Smooth muscle cell of trachea (primary cell): Measurements from ENCODE around the gene SCLT1. TPM values are rescaled to one million over a fixed set of nuclear protein-coding genes. Genes with fewer than 3 reads are reported as not detected.

Experiments
- total RNA-seq: library from RNA; depleted of rRNA; stranded (reverse); fragments of >200 nt; gene quantifications from 2 replicates; pipeline ENCODE4 v1.2.1, GENCODE V29; 2014

SCLT1 gene
- total RNA-seq = 7.1 and 19.3 TPM in 2 replicates

GRCh38 chr4:129093191-129093920 lies at the start of gene SCLT1:
SCLT1 (minus strand) TSS chr4:129093539; CDS start chr4:129093103, 436 bp downstream.

DNA sequence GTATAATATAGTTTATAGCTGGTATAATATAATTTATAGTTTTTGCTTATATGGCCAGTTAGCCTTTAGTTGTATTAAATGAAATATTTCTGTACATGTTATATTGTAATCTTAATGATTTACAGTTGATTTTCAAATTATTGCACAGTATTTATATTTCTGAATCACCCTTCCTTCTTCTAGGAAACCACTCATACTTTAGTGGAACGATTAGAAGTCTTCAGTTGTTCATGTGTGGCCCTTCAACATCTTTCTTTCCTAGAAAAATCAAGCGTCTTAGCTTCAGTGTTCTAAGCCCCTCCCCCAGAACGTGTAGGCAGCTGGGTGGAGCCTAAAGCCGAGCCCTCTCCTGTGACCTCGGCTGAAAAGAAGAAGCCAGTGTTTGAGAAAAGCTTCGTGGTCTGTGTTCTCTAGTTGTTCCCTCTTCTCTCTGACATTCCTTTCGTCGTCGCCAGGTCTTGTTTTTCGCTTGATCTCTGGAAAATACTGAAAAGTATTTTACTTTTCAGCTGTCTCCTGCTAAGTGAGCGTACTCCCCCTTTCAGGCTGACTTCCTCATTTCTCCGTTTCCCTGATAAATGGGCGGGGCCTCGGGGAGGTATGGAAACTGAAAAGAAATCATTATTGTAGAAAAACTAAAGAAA lies 2.6 kb upstream of the SCLT1 start, which contains the start of gene C4orf33:
Gene C4orf33, plus strand, starts transcription at position 342 of the 644 bp plus-strand sequence. CDS start 6,459 bp downstream, outside the sequence.

Other genes with a start within 250 kb of the SCLT1 start
- gene C4orf33, start 2.6 kb upstream of the SCLT1 start, total RNA-seq = 8.3 and 17.9 TPM in 2 replicates